Transverse colon (tissue), 4 donors: ENCODE measurements around the gene MEN1.

Source experiments
- CTCF ChIP-seq, 5 experiments: fragments of 200-600 bp in 3 of 5; fragments of 450-650 bp in 2 of 5; sonication (generic) in 3 of 5; IDR thresholded peaks; 1 replicate in 2 of 5; 2 replicates in 3 of 5; pipeline ENCODE4 v1.5.1; 2016 to 2017; ENCODE audit warnings: antibody characterized with exemption in 5 of 5, inconsistent platforms in 3 of 5, mild to moderate bottlenecking in 2 of 5, moderate library complexity in 1 of 5
- POLR2A ChIP-seq: fragments of 450-650 bp; IDR thresholded peaks from one replicate; pipeline ENCODE4 v1.6.1; 2016; ENCODE audit warnings: antibody characterized with exemption, mild to moderate bottlenecking, moderate library complexity
- POLR2AphosphoS5 ChIP-seq, 3 donors: sonication (generic); formaldehyde crosslinking; IDR thresholded peaks; one replicate each; pipeline ENCODE4 v1.6.1; 2016; ENCODE audit warnings: antibody characterized with exemption in 3 of 3

- no peak for TF ChIP-seq POLR2A
- TF ChIP-seq CTCF (IDR thresholded peaks at IDR 0.05): no peak
- TF ChIP-seq POLR2AphosphoS5 (IDR thresholded peaks at IDR 0.05): no peak
Measured at GRCh38 chr11:64805481-64805880, 4.9 kb downstream of the MEN1 start.
